HG03432 (cell line): ENCODE results near the gene ZFPM1.

Experiments
- ATAC-seq: cut with Tn5 transposase; IDR thresholded peaks from one replicate; pipeline ENCODE4 v1.9.1; 2021; ENCODE audit warnings: mild to moderate bottlenecking, moderate library complexity; ENCODE audit not compliant: unreplicated experiment

ZFPM1 gene

GRCh38 chr16:88585927-88586581 lies 133.0 kb downstream of the ZFPM1 start:
- ATAC-seq = no peak
